Activated naive CD8-positive, alpha-beta T cell treated with anti-CD3 and anti-CD28 coated beads, Interleukin-2, amount 50 U/mL, for 24 hours (primary cell): ENCODE data around the gene DDX24.

Experiments
- ATAC-seq: fragments of 150-1000 bp; cut with Tn5 transposase; one replicate; pipeline ENCODE4 v1.10.0; 2021
- DNase-seq: peaks from one replicate; pipeline ENCODE4 v3.0.0; 2021
- H3K27ac Mint-ChIP-seq: one replicate; pipeline ENCODE4 v1.8.0; 2021; ENCODE audit warnings: mild to moderate bottlenecking, mixed read lengths
- H3K27me3 Mint-ChIP-seq: one replicate; pipeline ENCODE4 v1.8.0; 2021; ENCODE audit warnings: mixed read lengths
- H3K36me3 Mint-ChIP-seq: one replicate; pipeline ENCODE4 v1.8.0; 2021; ENCODE audit warnings: low read depth, mixed read lengths
- H3K4me1 Mint-ChIP-seq: one replicate; pipeline ENCODE4 v1.8.0; 2021; ENCODE audit warnings: mixed read lengths
- H3K4me3 Mint-ChIP-seq: one replicate; pipeline ENCODE4 v1.8.0; 2021; ENCODE audit warnings: mild to moderate bottlenecking, moderate library complexity, mixed read lengths
- H3K9me3 Mint-ChIP-seq: one replicate; pipeline ENCODE4 v1.8.0; 2021; ENCODE audit warnings: mixed read lengths

The DDX24 gene

DNA sequence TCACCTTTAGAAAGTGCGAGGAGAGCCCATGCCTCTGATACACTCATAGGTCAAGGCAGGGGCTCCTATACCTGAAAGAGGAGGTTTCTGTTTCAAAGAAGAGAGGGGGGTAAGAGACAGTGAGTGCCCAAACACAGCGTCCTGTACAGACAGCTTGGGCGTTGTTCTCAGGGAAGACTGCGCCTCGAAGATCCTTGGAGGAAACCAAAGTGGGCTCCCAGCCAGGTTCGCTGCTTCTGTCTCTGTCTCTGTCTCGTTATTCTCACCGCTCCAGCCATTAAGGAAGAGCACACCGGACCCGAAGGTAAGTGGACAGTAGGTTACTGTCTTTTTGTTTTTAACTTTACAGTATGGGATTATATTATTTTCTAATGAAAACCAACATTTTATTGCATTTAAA is 23.7 kb upstream of the DDX24 start:
- H3K27me3 Mint-ChIP-seq = no peaks in the 10 kb centered on the region
- ATAC-seq = no peak
- H3K9me3 Mint-ChIP-seq = no peaks in the 10 kb centered on the region
- H3K4me1 Mint-ChIP-seq = no peaks in the 10 kb centered on the region
- no peak overlapping the region for H3K27ac Mint-ChIP-seq
- H3K4me3 Mint-ChIP-seq = no peak overlapping the region
- no peak for DNase-seq
- H3K36me3 Mint-ChIP-seq = peaks cover 1% of the 10 kb centered on the region

DNA sequence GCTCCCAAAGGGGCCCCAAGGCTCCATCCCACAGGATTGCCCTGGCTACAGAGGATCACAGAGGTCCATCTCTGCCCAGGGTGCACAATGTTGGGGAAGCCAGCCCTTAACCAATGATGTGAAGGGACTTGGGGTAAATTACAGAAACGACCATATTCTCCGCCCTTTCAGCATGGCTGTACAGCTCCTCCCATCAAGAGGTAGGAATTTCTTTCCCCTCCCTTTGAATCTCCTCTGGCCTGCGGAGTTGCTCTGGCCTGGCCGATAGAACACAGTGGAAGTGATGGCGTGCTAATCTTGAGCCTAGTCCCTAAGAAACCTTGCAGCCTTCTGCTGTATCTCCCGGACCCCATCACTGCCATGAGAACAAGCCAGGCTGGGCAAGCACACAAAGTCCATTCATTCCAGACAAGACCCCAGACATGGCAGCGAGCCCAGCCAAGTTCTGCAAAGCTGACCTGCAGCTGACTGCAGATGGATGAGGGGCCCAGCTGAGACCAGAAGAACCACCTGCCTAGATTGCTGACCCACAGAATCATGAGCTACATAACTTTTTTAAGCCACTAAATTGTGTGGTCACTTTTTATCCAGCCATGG is 22.6 kb upstream of the DDX24 start:
- ATAC-seq = no peak
- H3K9me3 Mint-ChIP-seq = no peaks in the 10 kb centered on the region
- no peaks in the 10 kb centered on the region for H3K4me1 Mint-ChIP-seq
- no peaks in the 10 kb centered on the region for H3K27me3 Mint-ChIP-seq
- no peak overlapping the region for H3K27ac Mint-ChIP-seq
- peaks cover 1% of the 10 kb centered on the region for H3K36me3 Mint-ChIP-seq
- H3K4me3 Mint-ChIP-seq = no peak overlapping the region
- DNase-seq = no peak

DNA sequence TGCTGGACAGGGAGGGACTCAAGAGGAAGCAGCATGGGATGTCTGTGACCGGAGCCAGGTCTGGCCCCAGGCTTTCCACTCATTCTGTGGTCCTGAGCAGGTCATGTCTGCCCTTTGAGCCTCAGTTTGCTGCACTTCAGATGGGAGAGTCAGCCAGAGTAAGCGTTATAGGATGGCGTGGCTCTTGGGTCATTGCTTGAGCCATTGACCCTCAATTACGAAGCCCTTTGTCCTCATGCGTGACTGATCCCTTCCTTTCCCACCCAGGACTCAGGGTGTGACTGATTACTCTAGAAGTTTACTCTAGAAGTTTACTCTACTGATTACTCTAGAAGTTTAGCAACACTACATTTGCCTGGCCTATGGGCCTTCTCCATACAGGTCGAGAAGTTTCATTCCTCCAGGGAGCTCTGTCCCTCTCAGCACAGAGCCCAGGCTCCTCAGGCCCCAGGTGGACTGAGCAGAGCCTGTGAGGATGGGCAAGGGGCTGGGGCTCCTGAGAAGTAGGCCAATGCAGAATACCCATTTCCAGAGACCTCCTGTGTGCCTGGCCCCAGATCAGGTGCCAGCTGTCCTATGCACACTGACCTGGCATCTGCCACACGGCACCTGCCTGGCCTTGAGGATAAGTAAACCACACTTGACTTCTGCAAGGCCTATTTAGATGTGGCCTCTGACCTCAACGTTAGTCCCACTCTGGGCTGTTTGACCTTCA is 21.9 kb upstream of the DDX24 start:
- Mint-ChIP-seq H3K27me3 (no peaks in the 10 kb centered on the region), H3K36me3 (peaks cover 3% of the 10 kb centered on the region), H3K9me3 (no peaks in the 10 kb centered on the region), H3K4me1 (no peaks in the 10 kb centered on the region), H3K27ac (no peak overlapping the region), H3K4me3 (no peak overlapping the region)
- DNase-seq (no peak), ATAC-seq (no peak)

DNA sequence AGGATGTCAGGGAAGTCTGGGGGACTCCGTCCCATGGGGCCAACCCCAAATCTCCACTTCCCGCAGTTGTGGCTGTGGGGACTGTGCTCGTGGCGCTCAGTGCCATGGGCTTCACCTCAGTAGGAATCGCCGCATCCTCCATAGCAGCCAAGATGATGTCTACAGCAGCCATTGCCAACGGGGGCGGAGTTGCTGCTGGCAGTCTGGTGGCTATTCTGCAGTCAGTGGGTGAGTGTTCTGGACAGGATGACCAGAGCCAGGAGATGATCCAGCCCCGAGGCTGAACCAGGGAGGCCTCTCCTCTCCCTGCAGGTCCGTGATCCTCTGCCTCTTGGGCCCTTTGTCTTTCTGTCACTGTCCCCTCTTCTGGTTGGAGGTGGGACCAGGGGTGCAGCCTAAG is 20.7 kb upstream of the DDX24 start:
- Mint-ChIP-seq H3K27me3 (no peaks in the 10 kb centered on the region), H3K4me1 (no peaks in the 10 kb centered on the region), H3K27ac (no peak overlapping the region), H3K4me3 (no peak overlapping the region), H3K9me3 (no peaks in the 10 kb centered on the region), H3K36me3 (peaks cover 3% of the 10 kb centered on the region)
- ATAC-seq = no peak
- no peak for DNase-seq

DNA sequence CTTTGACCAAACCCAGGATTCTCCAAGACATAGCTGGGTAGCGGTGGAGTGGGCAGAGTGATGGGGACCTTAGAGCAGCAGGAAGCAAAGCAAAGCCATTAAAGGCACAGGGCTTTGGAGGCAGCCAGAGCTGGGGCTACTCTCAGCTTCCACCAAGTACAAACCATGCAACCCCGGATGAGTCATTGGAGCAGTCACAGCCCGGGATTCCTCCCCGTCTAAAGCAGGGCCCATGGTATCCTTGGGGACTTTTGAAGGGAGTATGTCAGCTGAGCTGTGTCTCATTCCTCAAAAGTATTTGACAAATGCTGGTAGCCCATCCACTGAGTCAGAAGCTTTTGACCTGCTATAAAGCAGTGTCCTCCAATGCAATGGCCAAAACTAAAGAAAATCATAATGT is 19.8 kb upstream of the DDX24 start:
- no peak for ATAC-seq
- H3K4me3 Mint-ChIP-seq = no peak overlapping the region
- H3K4me1 Mint-ChIP-seq = no peaks in the 10 kb centered on the region
- no peak overlapping the region for H3K27ac Mint-ChIP-seq
- DNase-seq = no peak
- H3K9me3 Mint-ChIP-seq = no peaks in the 10 kb centered on the region
- no peaks in the 10 kb centered on the region for H3K27me3 Mint-ChIP-seq
- peaks cover 3% of the 10 kb centered on the region for H3K36me3 Mint-ChIP-seq

DNA sequence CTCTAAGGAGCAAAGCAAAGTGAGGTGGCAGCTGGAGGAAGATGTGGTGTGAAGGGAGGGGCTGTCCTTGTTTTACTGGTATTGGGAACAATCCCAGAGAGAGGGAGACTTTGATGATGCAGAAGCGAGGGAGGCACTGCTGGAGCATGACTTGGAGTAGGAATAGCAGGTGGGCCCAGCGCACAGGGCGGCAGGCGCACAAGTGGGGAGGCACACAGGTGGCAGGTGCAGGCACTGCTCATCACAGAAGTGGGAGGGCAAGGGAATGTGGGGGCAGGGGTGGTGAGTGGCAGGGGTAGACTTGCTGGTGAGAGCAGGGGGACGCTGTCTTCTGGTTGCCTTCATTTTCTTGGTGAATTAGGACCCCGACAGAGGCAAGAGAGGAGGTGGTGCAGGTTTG is 18.0 kb upstream of the DDX24 start:
- H3K4me3 Mint-ChIP-seq = no peak overlapping the region
- DNase-seq (no peak), ATAC-seq (no peak)
- H3K27me3 Mint-ChIP-seq = no peaks in the 10 kb centered on the region
- no peaks in the 10 kb centered on the region for H3K4me1 Mint-ChIP-seq
- H3K27ac Mint-ChIP-seq = no peak overlapping the region
- no peaks in the 10 kb centered on the region for H3K9me3 Mint-ChIP-seq
- H3K36me3 Mint-ChIP-seq = peaks cover 2% of the 10 kb centered on the region

DNA sequence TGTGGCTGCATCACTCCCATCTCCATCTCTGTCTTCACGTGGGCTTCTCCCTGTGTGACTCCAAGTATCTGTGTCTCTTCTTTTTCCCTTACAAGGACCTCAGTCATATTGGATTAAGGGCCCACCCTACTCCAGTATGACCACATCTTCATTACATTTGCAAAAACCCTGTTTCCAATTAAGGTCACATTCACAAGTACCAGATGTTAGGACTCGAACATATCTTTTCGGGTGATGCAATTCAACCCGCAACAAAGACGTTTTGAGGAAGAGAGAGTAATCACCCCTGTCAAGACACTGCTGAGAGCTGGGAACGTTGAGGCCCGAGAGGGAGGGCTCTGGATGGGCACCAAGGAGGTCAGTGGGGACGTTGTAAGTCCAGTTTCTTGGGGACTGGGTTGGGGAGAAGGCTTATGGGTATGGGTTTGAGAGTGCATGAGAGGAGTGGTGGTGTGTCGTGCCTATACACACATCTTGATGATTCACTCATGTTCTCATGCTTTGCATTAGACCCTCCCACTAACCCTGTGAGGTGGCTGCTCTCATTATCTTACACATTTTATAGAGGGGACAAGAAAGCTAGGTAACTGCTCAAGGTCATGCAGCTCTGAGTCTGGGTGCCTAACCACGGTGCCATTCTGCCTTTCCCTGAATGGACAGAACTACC is 17.5 kb upstream of the DDX24 start:
- ATAC-seq = peak; percentile 35
- Mint-ChIP-seq H3K27ac (no peak overlapping the region), H3K4me3 (no peak overlapping the region), H3K27me3 (no peaks in the 10 kb centered on the region), H3K36me3 (peaks cover 2% of the 10 kb centered on the region), H3K4me1 (no peaks in the 10 kb centered on the region), H3K9me3 (no peaks in the 10 kb centered on the region)
- no peak for DNase-seq

DNA sequence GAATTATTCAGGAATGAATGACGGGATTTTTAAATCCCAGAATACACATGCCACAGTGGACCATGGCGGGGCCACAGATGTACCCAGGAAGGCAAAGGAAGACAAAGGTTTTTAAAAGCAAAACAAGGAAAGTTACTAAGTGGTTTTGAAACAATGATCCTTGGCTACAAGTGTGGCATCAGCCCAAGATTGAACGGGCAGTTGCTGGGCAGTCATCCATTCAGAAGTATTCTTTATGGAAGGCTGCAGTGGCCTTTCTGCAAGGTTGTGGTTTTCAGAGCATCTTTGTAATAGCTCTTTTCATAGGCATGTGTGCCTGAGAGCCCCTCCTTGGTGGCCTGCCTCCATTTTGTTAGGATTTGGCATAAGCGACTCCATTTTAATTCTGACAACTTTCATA is 16.1 kb upstream of the DDX24 start:
- Mint-ChIP-seq H3K4me3 (no peak overlapping the region), H3K9me3 (no peaks in the 10 kb centered on the region), H3K36me3 (peaks cover 2% of the 10 kb centered on the region), H3K4me1 (no peaks in the 10 kb centered on the region), H3K27ac (no peak overlapping the region), H3K27me3 (no peaks in the 10 kb centered on the region)
- ATAC-seq = no peak
- DNase-seq = no peak

DNA sequence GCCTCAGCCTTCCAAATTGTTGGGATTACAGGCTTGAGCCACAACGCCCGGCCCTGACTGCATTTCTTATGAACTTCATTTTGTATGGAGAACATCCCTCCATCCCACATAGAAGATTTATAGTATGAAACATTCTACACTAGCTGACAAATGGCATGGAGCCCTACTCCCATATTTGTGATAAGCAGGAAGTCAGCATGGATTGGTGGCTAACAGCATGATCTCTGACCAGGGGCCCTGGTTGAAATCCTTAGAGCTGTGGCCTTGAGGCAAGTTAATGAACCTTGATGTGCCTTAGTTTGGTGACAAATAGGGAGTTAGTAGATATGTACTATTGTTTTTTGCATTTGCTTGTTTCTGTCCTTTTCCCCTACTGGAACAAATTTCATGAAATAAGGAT is 12.4 kb upstream of the DDX24 start:
- Mint-ChIP-seq H3K36me3 (peaks cover under 1% of the 10 kb centered on the region), H3K27ac (no peak overlapping the region), H3K27me3 (no peaks in the 10 kb centered on the region), H3K4me3 (no peak overlapping the region), H3K4me1 (no peaks in the 10 kb centered on the region), H3K9me3 (no peaks in the 10 kb centered on the region)
- no peak for ATAC-seq
- no peak for DNase-seq

DNA sequence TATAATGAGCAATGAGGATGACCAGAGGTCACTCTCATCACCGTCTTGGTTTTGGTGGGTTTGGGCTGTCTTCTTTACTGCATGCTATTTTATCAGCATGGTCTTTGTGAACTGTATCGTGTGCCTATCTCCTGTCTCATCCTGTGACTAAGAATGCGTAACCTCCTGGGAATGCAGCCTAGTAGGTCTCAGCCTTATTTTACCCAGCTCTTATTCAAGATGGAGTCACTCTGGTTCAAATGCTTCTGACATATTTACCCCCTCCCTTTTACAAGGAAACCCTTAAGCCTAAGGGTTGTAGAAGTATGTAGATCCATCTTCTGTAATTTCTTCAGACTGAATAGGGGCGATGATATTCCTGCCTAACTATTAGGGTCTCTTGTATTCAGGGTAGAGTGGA is 8.5 kb upstream of the DDX24 start:
- peaks cover 2% of the 10 kb centered on the region for H3K36me3 Mint-ChIP-seq
- ATAC-seq = no peak
- no peaks in the 10 kb centered on the region for H3K4me1 Mint-ChIP-seq
- H3K9me3 Mint-ChIP-seq = peaks cover 3% of the 10 kb centered on the region
- no peak for DNase-seq
- no peak overlapping the region for H3K4me3 Mint-ChIP-seq
- H3K27me3 Mint-ChIP-seq = no peaks in the 10 kb centered on the region
- no peak overlapping the region for H3K27ac Mint-ChIP-seq

DNA sequence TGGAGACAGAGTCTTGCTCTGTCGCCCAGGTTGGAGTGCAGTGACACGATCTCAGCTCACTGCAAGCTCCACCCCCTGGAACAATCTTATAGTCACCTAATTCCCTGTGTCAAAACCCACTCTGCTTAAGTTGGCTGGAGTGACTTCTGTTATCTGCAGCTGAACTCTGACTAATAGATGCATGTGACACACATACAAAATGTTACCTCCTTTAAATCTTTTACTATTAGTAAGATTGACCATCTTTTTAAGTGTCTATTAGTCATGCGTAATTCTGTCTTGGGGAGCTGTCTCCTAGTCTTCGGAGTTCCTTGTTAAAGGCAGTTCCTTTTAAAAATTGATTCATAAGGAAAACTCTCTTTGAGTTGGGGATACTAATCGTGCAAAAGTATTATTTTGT is 7.5 kb upstream of the DDX24 start:
- ATAC-seq = no peak
- Mint-ChIP-seq H3K36me3 (peaks cover 2% of the 10 kb centered on the region), H3K9me3 (peaks cover 3% of the 10 kb centered on the region), H3K4me3 (no peak overlapping the region), H3K27me3 (no peaks in the 10 kb centered on the region), H3K27ac (no peak overlapping the region), H3K4me1 (no peaks in the 10 kb centered on the region)
- no peak for DNase-seq

DNA sequence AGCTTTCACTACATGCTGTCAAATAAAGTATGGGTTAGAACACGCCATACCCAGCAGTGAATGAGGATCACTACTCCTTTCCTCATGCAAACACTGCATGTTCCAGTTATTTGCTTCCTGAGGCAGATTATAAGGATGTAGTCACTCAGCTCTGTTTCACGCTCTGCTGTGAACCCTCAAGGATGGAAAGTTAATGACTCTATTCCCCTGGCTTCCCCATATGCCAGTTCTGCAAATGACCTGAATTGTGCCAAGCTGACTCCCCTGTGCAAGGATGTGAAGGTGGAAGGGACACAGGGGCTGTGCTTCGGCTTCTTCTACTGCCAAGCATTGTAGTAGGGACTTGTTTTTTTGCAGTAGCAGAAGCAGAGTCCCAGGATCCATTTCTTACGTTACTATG is 6.9 kb upstream of the DDX24 start:
- Mint-ChIP-seq H3K4me3 (no peak overlapping the region), H3K27ac (no peak overlapping the region), H3K36me3 (peaks cover 3% of the 10 kb centered on the region), H3K27me3 (no peaks in the 10 kb centered on the region), H3K9me3 (peaks cover 3% of the 10 kb centered on the region), H3K4me1 (no peaks in the 10 kb centered on the region)
- no peak for ATAC-seq
- DNase-seq = no peak

DNA sequence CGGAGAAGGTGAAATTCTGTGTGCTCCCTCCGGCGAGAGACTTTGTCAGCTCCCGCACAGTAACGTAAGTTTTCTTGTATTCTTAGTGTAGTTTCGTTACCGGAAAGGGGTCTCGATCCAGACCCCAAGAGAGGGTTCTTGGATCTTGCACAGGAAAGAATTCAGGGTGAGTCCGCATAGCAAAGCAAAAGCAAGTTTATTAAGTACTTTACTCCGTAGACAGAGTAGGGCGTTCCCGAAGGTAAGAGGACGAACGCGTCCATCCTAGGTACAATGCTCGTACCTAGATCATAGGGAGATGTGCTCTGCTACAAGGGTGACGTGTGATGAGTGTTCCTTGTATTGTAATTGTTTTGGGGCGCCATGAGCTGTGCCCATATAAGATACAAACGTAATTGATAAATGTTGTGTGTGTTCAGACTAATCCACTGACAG is 401 bp upstream of the DDX24 start:
- Mint-ChIP-seq H3K4me3 (peak overlapping the region; percentile 99), H3K36me3 (peaks cover 39% of the 10 kb centered on the region), H3K4me1 (peaks cover 43% of the 10 kb centered on the region)

DNA sequence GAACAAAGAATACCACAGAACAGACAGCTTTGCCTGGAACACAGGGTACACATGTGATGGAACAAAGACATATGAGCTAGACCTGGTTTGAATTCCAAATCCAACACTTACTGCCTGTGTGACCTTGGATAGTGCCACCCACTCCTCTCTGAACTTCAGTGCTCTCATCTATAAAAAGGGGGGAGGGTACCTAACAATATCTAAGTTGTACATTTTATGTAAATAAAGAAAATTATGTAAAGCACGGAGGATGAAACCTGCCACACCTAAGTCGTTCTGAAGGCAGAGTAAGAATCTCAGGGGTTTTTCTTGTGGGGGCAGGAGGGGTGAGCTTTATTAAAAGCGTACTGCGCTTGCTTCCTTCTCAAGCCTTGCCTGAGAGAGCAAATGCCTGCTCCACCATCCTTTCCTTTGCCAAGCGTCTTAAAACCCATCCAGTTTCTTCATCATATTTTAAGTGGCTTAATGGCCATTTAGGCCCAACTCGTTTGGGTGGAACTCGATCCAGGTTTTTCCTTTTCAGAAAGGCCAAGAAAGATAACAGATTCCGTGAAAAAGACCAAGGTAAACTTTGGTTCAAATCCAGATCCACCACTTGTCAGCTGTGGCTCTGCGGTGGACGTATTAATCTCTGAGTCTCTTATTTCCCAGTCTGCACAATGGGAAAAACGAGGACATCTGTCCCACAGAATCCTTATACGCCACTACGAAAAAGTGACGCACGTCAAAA is 946 bp downstream of the DDX24 start:
- no peak for ATAC-seq
- Mint-ChIP-seq H3K9me3 (peaks cover 11% of the 10 kb centered on the region), H3K4me1 (peaks cover 54% of the 10 kb centered on the region), H3K36me3 (peaks cover 51% of the 10 kb centered on the region), H3K4me3 (peak overlapping the region; percentile 99), H3K27ac (peak overlapping the region; percentile 99), H3K27me3 (no peaks in the 10 kb centered on the region)
- DNase-seq = no peak

More for the DNA sequence above, 401 bp upstream of the DDX24 start:
- Mint-ChIP-seq H3K9me3 (peaks cover 7% of the 10 kb centered on the region), H3K27me3 (no peaks in the 10 kb centered on the region), H3K27ac (peak overlapping the region; percentile 99)
- DNase-seq (peak; percentile 4), ATAC-seq (no peak)

DNA sequence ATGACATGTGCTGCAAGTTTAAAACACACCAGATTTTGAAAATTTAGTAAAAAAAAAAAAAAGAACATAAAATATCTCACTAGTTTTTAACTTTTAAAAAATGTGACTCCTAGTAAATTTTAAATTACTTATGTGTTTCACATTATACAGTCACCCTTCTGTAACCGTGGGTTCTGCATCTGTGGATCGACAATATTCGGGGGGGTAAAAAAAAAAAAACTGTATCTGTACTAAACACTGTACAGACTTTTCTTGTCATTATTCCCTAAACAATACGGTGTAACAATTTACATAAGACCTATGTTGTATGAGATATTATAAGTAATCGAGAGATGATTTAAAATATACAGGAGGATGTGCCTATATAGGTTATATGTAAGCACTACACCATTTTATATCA is 3.2 kb downstream of the DDX24 start:
- peaks cover 21% of the 10 kb centered on the region for H3K9me3 Mint-ChIP-seq
- peaks cover 68% of the 10 kb centered on the region for H3K36me3 Mint-ChIP-seq
- no peak for DNase-seq
- H3K27ac Mint-ChIP-seq = peak overlapping the region; percentile 71
- H3K4me3 Mint-ChIP-seq = peak overlapping the region; percentile 99
- H3K27me3 Mint-ChIP-seq = no peaks in the 10 kb centered on the region
- ATAC-seq = no peak
- peaks cover 62% of the 10 kb centered on the region for H3K4me1 Mint-ChIP-seq
